ENCODE data around the gene AGBL4.

- TF ChIP-seq CTCF (IDR thresholded peaks at IDR 0.05) (no peak), POLR2A (IDR thresholded peaks at IDR 0.05) (no peak), POLR2AphosphoS5 (IDR thresholded peaks at IDR 0.05) (no peak)
These were observed 1087.3 kb downstream of the AGBL4 start for GRCh38 chr1:48936436-48936835.
